Epithelial cell of proximal tubule (primary cell): ENCODE data around the gene CD96. TPM values are rescaled to one million over a fixed set of nuclear protein-coding genes. Genes with fewer than 3 reads are reported as not detected.

Experiments used
- DNase-seq: peaks from one replicate; pipeline ENCODE4 v3.0.0-alpha.2; 2011; ENCODE audit warnings: low read depth
- H3K4me3 ChIP-seq: 2 replicates; pipeline ENCODE4 v1.5.1; 2011; ENCODE audit warnings: low read depth, mild to moderate bottlenecking, low read length
- total RNA-seq: library from RNA; depleted of rRNA; stranded (reverse); fragments of >200 nt; gene quantifications from 2 replicates; pipeline ENCODE4 v1.2.3, GENCODE V29; 2015
- TF ChIP-seq, protein P1 (sequence below): conservative IDR thresholded peaks from 2 replicates; pipeline ENCODE4 v1.5.1; 2012; ENCODE audit warnings: low read depth, mild to moderate bottlenecking, low read length

Gene CD96
- total RNA-seq, 1 donor from 2014 or later, result not detected

DNA sequence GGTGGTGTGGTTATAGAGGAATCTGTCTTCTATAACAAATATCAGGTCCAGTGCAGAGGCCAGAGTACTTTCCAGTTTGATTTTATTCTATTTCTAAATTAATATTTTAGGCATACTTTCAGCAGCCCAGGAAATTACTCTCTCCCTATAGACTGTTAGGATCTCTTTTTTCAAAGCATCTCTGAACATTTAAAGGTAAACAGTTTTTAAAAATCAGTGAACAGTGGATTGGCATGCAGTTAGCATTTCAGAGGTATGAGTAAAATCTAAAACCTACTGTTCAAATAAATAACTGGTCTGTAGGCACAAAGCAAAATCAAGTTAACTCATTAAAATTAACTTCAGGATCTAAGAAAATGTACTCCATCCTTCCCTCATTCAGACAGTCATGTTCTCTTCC lies 50.1 kb downstream of the CD96 start:
- no peak overlapping the region for H3K4me3 ChIP-seq
- no peak for DNase-seq
- TF ChIP-seq, protein P1, sequence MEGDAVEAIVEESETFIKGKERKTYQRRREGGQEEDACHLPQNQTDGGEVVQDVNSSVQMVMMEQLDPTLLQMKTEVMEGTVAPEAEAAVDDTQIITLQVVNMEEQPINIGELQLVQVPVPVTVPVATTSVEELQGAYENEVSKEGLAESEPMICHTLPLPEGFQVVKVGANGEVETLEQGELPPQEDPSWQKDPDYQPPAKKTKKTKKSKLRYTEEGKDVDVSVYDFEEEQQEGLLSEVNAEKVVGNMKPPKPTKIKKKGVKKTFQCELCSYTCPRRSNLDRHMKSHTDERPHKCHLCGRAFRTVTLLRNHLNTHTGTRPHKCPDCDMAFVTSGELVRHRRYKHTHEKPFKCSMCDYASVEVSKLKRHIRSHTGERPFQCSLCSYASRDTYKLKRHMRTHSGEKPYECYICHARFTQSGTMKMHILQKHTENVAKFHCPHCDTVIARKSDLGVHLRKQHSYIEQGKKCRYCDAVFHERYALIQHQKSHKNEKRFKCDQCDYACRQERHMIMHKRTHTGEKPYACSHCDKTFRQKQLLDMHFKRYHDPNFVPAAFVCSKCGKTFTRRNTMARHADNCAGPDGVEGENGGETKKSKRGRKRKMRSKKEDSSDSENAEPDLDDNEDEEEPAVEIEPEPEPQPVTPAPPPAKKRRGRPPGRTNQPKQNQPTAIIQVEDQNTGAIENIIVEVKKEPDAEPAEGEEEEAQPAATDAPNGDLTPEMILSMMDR, result no peak

DNA sequence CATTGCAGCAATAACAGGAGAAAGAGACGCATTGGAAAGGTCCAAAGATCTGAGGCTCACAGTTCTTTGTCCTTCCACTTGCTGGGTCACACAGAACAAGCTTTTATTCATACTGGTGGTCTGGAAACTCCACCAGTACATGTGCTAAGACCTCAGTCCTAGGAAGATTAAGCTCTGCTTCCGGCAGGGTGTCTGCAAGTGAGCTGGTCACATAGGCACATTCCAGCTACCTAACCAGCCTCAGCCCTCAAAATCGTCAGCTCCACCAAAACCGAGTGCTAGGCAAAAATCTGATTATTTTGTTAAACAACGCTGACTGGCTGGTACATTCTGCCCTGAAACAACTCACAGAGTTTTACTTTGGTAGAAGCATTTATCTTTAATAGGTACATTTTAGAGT lies 50.9 kb downstream of the CD96 start:
- TF ChIP-seq, protein P1, result no peak
- no peak for DNase-seq
- no peak overlapping the region for H3K4me3 ChIP-seq

DNA sequence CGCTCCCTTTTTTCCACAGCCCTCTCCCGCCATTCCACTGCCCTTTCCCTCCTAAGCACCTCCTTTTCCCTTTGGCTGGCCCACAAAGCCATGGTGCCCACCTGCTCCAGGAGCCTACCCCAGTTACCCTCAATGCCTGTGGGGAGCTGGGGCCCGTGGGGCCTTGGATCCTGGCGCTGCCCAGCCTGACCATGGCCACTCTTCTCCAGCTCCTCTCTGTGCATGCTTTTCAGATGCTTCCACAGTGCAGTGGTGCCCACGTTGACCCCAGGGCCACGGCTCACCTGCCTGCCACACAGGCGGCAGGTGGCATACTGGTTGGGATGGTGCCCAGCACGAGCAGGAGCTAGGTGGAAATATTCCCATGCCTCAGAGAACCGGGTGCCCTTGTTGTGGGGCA lies 51.7 kb downstream of the CD96 start:
- DNase-seq, result no peak
- H3K4me3 ChIP-seq, result no peak overlapping the region
- TF ChIP-seq, protein P1, result no peak

DNA sequence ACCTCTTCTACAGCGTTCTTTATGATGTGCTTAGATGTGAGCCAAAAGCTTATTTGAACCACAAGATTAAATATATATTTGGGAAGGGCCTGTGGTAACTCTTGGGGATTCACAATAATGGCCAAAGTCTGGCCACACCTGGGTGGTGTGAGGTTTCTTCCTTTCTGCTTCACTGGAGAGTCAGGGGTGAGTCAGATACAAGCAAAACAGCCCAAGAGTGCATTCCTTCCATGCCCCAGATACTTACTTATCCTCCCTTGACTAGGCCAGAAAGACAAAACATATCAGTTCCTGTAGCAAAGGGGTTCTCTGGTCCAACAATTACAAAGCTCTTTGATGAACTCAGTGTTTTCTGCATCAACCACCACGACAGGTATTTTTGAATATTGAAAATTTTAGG lies 52.2 kb downstream of the CD96 start:
- peak; percentile 88 for DNase-seq
- TF ChIP-seq, protein P1, result no peak
- no peak overlapping the region for H3K4me3 ChIP-seq

DNA sequence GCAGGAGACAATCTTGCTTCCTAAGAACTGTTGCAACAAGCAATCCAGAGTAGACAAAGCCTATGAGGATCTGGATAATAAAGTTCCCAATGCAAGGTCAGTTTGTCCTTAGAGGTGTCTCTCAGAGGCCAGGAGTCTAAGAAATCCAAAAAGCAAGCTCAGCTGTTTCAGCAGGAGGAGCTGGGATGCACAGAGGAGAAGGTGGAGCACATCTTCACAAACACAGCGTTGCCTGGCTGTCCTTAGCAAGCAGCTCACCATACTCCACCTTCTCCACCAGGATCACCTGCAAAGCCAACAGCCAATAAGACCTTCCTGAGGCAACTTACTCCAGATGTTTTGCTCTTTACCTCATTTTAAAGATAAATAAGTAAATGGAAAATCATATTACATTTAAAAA lies 52.8 kb downstream of the CD96 start:
- H3K4me3 ChIP-seq, result no peak overlapping the region
- TF ChIP-seq, protein P1, result no peak
- DNase-seq, result no peak

DNA sequence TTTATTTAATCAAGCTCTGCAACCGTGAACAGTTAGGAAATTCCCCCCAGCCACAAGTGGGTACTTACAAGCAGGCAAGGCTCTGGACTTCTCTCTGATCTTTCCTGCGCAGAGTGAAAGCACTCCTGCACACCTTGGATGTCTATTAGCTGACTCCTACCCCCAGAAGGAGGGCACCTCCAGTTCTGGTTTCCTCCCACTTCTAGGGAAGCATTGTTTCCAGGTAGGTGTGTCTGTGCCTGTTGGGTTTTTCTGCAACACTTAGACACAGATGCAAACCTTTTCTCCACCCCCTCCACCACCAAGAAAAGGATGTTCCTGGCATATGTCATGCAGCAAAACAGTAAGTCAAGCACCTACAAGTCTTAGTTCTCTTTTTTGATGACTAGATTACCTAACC lies 53.2 kb downstream of the CD96 start, which contains the start of gene ZBED2:
ZBED2 (minus strand) TSS at position 115 of the 400 bp plus-strand sequence. CDS start 1,145 bp downstream, outside the sequence.
- no peak for DNase-seq
- TF ChIP-seq, protein P1, result no peak
- no peak within 1 kb of the TSS for H3K4me3 ChIP-seq

DNA sequence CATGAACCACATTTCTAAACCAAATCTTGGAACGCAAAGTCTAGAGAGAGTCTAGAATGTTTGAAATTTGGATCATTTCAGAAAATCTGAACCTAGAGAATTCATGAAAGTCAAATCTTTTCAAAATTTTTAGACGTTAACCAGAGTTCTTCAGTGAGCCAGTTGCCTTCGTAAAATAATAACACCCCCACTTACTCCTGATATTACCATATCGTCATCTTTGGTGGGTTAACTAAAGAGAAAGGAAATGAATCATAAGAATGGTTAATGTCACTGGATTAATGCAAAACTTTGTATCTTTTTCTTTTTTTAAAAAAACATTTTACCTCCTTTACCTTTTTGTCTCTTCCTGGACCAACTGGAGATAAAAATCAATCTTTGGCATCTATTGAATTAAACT lies 54.3 kb downstream of the CD96 start:
- no peak overlapping the region for H3K4me3 ChIP-seq
- TF ChIP-seq, protein P1, result no peak
- no peak for DNase-seq
